Upper lobe of left lung (tissue), 6 donors: Measurements from ENCODE around the gene GATAD2A. TPM values are rescaled to one million over a fixed set of nuclear protein-coding genes. Genes with fewer than 3 reads are reported as not detected.
A peak's percentile ranks its signal among the peaks of the same experiment; 100 is the strongest.
"Not testable (repeated sequence)": the region's sequence is repeated elsewhere in the genome, so short reads cannot be mapped to it uniquely, and the experiment has no call there.

Experiments used
- ATAC-seq, 2 donors: fragments of 200-7000 bp; cut with Tn5 transposase; one replicate each; pipeline ENCODE4 v1.9.1; 2022; ENCODE audit warnings: mild to moderate bottlenecking in 2 of 2, moderate library complexity in 2 of 2; ENCODE audit not compliant: low FRiP score in 2 of 2
- DNase-seq, 2 donors: peaks; one replicate each; pipeline ENCODE4 v3.0.0-alpha.2; 2019 to 2020
- H3K27ac ChIP-seq, 4 donors: fragments of 200-600 bp; sonication (generic); one replicate each; pipeline ENCODE4 v1.5.1; 2016 to 2019
- H3K27me3 ChIP-seq, 4 donors: fragments of 200-600 bp; sonication (generic); one replicate each; pipeline ENCODE4 v1.5.1; 2017 to 2019
- H3K36me3 ChIP-seq, 4 donors: fragments of 200-600 bp; sonication (generic); one replicate each; pipeline ENCODE4 v1.5.1; 2016 to 2019
- H3K4me1 ChIP-seq, 4 donors: fragments of 200-600 bp; sonication (generic); one replicate each; pipeline ENCODE4 v1.5.1; 2018 to 2019
- H3K4me3 ChIP-seq, 4 donors: fragments of 200-600 bp; sonication (generic); one replicate each; pipeline ENCODE4 v1.5.1; 2017 to 2019; ENCODE audit warnings: mild to moderate bottlenecking in 2 of 4, moderate library complexity in 1 of 4
- H3K9me3 ChIP-seq, 4 donors: fragments of 200-600 bp; sonication (generic); one replicate each; pipeline ENCODE4 v1.5.1; 2018 to 2019
- CTCF ChIP-seq, 6 experiments: fragments of 450-650 bp in 4 of 6; fragments of 200-600 bp in 2 of 6; sonication (generic) in 2 of 6; IDR thresholded peaks; one replicate each; pipeline ENCODE4 v1.5.1; 2016 to 2019; ENCODE audit warnings: antibody characterized with exemption in 6 of 6
- EP300 ChIP-seq, 4 donors: sonication (generic); formaldehyde crosslinking; IDR thresholded peaks; one replicate each; pipeline ENCODE4 v1.5.1; 2017; ENCODE audit warnings: antibody characterized with exemption in 4 of 4, control low read depth in 2 of 4
- POLR2A ChIP-seq, 4 donors: fragments of 450-650 bp; IDR thresholded peaks; one replicate each; pipeline ENCODE4 v1.5.1; 2016 to 2017; ENCODE audit warnings: antibody characterized with exemption in 4 of 4, mild to moderate bottlenecking in 2 of 4
- POLR2AphosphoS5 ChIP-seq, 2 donors: sonication (generic); formaldehyde crosslinking; IDR thresholded peaks; one replicate each; pipeline ENCODE4 v1.5.1; 2017; ENCODE audit warnings: antibody characterized with exemption in 2 of 2
- WGBS, 2 donors: methylation state at CpG; one replicate each; pipeline ENCODE4 v1.1.5; 2017 to 2018; 5-methylcytosine and 5-hydroxymethylcytosine counted together
- total RNA-seq, 6 donors: library from RNA; depleted of rRNA in 4 of 6; stranded (reverse); fragments of >200 nt in 4 of 6; gene quantifications; one replicate each; pipeline versions ENCODE4 v1.1.0 to v1.2.1, GENCODE V29; 2016 to 2021
- donor health status: DM: no; HTN: no; CAD: no; lungs with moderate emphysema.
- donor health status: DM: no; HTN: yes; CAD: no; lungs with severe emphysema.

Gene GATAD2A
- total RNA-seq, 6 donors from 2014 or later, result 60.8 to 182 (median 88.0) TPM

- WGBS, 2 donors, result 27 to 36% methylated on average over 8 of the region's 8 CpGs
- peak; percentile 92 to 93 for ATAC-seq
- no peaks in the 10 kb centered on the region for H3K36me3 ChIP-seq
- peaks cover 35 to 56% (median 39%) of the 10 kb centered on the region in 4 donors for H3K4me1 ChIP-seq
- DNase-seq, result peak in 1 of 2 donors; percentile 92
- TF ChIP-seq POLR2A (IDR thresholded peaks at IDR 0.05), result peak in 2 of 4 donors; percentile 28 to 61
- TF ChIP-seq EP300 (IDR thresholded peaks at IDR 0.05), result no peak
- peak; percentile 49 to 82 for TF ChIP-seq POLR2AphosphoS5 (IDR thresholded peaks at IDR 0.05)
- peak overlapping the region; percentile 76 to 90 (median 89) for H3K27ac ChIP-seq
- peak overlapping the region in 3 of 4 donors; percentile 2 to 26 (median 21) for H3K4me3 ChIP-seq
- no peaks in the 10 kb centered on the region for H3K9me3 ChIP-seq
- H3K27me3 ChIP-seq, result no peaks in the 10 kb centered on the region
Observed at GRCh38 chr19:19372656-19373416, 32.6 kb upstream of the GATAD2A start.

DNA sequence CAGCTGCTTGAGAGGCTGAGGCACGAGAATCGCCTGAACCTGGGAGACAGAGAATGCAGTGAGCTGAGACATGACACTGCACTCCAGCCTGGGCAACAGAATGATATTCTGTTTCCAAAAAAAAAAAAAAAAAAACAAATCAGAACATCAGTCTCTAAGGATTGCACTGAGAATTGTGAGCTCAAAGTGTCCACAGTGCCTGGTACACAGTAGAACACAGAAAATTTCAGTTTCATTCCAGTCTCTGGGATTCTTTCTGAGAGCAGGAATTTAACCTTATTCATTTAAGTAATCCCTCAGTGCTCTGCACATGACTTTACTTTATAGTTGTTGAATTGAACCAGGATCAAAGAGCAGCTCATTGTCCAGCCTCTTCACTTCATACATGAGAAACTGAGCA is 25.9 kb upstream of the GATAD2A start:
- Histone ChIP-seq H3K27me3 (no peaks in the 10 kb centered on the region), H3K9me3 (no peaks in the 10 kb centered on the region), H3K36me3 (no peaks in the 10 kb centered on the region), H3K27ac (peak overlapping the region in 2 of 4 donors; percentile 79 to 82), H3K4me3 (no peak overlapping the region), H3K4me1 (peaks cover 32 to 65% (median 53%) of the 10 kb centered on the region in 4 donors)
- DNase-seq (no peak), ATAC-seq (no peak)
- 72 to 82% methylated on average over 2 of the region's 2 CpGs for WGBS, 2 donors
- TF ChIP-seq EP300 (IDR thresholded peaks at IDR 0.05) (no peak), CTCF (IDR thresholded peaks at IDR 0.05) (no peak), POLR2A (IDR thresholded peaks at IDR 0.05) (no peak), POLR2AphosphoS5 (IDR thresholded peaks at IDR 0.05) (no peak)

DNA sequence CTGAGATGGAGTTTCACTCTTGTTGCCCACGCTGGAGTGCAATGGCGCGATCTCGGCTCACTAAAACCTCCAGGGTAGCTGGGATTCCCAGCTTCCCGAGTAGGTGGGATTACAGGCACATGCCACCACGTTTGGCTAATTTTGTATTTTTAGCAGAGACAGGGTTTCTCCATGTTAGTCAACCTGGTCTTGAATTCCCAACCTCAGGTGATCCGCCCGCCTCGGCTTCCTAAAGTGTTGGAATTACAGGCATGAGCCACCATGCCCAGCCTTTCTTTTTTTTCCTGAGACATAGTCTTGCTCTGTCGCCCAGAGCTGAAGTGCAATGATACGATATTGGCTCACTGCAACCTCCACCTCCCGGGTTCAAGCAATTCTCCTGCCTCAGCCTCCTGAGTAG is 25.2 kb upstream of the GATAD2A start:
- DNase-seq, result not testable (repeated sequence)
- H3K4me1 ChIP-seq, result peaks cover 36 to 63% (median 53%) of the 10 kb centered on the region in 4 donors

DNA sequence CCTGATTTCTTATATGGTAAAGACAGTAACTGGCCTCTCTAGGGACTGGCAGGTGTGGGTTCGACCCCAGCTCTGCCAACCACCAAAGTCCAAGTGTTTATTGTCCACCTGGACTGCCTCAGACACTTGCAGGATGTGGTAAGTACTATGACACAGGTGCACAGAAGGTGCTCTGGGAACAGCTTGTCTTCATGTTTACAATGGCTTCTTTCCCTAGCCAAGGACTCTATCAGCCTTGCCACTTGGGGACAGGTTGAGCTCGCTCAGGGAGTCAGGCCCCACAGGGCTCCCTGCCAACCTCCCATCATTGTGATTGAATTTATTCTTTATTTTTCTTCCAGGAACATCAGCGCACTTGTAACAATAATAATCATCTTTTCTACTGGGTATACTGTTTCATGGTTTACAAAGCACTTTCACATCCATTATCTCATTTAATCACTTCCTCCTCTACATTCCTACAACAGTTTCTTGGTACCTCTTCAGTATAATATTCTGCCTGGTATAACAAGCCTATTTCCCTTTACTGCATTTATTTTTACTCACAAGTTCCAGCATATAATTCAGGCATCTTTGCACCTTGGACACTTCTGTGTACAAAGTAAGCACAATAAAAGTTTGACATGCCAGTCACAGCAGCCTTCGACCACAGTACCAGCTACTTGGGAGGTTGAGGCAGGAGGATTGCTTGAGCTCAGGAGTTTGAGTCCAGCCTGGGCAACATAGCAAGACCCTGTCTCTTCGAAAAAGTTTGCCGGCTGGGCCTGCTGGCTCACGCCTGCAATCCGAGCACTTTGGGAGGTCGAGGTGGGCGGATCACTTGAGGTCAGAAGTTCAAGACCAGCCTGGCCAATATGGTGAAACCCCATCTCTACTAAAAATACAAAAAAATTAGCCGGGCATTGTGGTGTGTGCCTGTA is 24.2 kb upstream of the GATAD2A start:
- Histone ChIP-seq H3K4me1 (peaks cover 34 to 58% (median 47%) of the 10 kb centered on the region in 4 donors), H3K4me3 (no peak overlapping the region), H3K27me3 (no peaks in the 10 kb centered on the region), H3K27ac (peak overlapping the region; percentile 21 to 82 (median 66)), H3K9me3 (no peaks in the 10 kb centered on the region), H3K36me3 (no peaks in the 10 kb centered on the region)
- ATAC-seq (no peak), DNase-seq (peak in 1 of 2 donors; percentile 79)
- WGBS, 2 donors, result 70 to 73% methylated on average over 10 to 11 of the region's 11 CpGs
- TF ChIP-seq POLR2A (IDR thresholded peaks at IDR 0.05) (no peak), EP300 (IDR thresholded peaks at IDR 0.05) (peak in 1 of 4 donors; percentile 59), POLR2AphosphoS5 (IDR thresholded peaks at IDR 0.05) (peak in 1 of 2 donors; percentile 26), CTCF (IDR thresholded peaks at IDR 0.05) (no peak)

More for the DNA sequence above, 25.2 kb upstream of the GATAD2A start:
- not testable (repeated sequence) for H3K4me3 ChIP-seq, H3K27me3 ChIP-seq, ATAC-seq, H3K36me3 ChIP-seq, H3K9me3 ChIP-seq
- WGBS, 2 donors, result 94% methylated on average over 12 of the region's 12 CpGs
- peak overlapping the region in 3 of 4 donors; percentile 71 to 82 (median 79) for H3K27ac ChIP-seq

DNA sequence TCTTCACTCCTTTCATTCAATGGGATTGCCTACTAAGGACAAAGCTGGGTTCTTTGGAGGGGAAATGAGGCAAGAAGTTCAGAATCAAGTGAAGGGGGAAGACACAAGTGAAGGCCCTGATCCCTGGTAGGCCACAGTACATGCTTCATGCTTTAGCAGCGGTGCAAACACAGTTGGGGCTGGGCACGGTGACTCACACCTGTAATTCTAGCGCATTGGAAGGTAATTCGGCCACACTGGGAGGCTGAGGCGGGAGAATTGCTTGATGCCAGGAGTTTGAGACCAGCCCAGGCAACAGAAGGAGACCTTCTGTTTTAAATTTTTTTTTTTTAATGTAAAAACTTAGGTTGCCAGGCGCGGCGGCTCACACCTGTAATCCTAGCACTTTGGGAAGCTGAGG is 23.4 kb upstream of the GATAD2A start:
- no peaks in the 10 kb centered on the region for H3K9me3 ChIP-seq
- no peaks in the 10 kb centered on the region for H3K36me3 ChIP-seq
- H3K27ac ChIP-seq, result peak overlapping the region in 2 of 4 donors; percentile 62 to 82
- peaks cover 34 to 56% (median 52%) of the 10 kb centered on the region in 4 donors for H3K4me1 ChIP-seq
- WGBS, 2 donors, result 92 to 95% methylated on average over 8 of the region's 8 CpGs
- ATAC-seq (no peak), DNase-seq (no peak)
- H3K27me3 ChIP-seq, result no peaks in the 10 kb centered on the region
- TF ChIP-seq CTCF (IDR thresholded peaks at IDR 0.05), result no peak
- no peak for TF ChIP-seq EP300 (IDR thresholded peaks at IDR 0.05)
- TF ChIP-seq POLR2A (IDR thresholded peaks at IDR 0.05), result no peak
- no peak for TF ChIP-seq POLR2AphosphoS5 (IDR thresholded peaks at IDR 0.05)
- no peak overlapping the region for H3K4me3 ChIP-seq
